OCI-M1 (cell line): Measurements from ENCODE around the gene TNS4.
A peak's percentile ranks its signal among the peaks of the same experiment; 100 is the strongest.

ENCODE experiments used
- DNase-seq: peaks from one replicate; lab custom pipeline; 2025; lab: John Stamatoyannopoulos, UW

Gene TNS4

GRCh38 chr17:40433551-40434415 lies 67.6 kb downstream of the TNS4 start:
- DNase-seq = peak; percentile 70

- no peak for DNase-seq
These were observed 68.4 kb downstream of the TNS4 start for GRCh38 chr17:40432864-40433528.

- DNase-seq = no peak
These were observed 70.2 kb downstream of the TNS4 start for GRCh38 chr17:40431231-40431602.

GRCh38 chr17:40430272-40431230 lies 70.9 kb downstream of the TNS4 start:
- no peak for DNase-seq

- no peak for DNase-seq
These were observed 74.4 kb downstream of the TNS4 start for GRCh38 chr17:40427002-40427491.
